GM19035 (cell line): Measurements from ENCODE around the gene TCF25.

ENCODE experiments used
- ATAC-seq: cut with Tn5 transposase; IDR thresholded peaks from one replicate; pipeline ENCODE4 v1.9.1; 2021; ENCODE audit not compliant: unreplicated experiment

TCF25 gene

DNA sequence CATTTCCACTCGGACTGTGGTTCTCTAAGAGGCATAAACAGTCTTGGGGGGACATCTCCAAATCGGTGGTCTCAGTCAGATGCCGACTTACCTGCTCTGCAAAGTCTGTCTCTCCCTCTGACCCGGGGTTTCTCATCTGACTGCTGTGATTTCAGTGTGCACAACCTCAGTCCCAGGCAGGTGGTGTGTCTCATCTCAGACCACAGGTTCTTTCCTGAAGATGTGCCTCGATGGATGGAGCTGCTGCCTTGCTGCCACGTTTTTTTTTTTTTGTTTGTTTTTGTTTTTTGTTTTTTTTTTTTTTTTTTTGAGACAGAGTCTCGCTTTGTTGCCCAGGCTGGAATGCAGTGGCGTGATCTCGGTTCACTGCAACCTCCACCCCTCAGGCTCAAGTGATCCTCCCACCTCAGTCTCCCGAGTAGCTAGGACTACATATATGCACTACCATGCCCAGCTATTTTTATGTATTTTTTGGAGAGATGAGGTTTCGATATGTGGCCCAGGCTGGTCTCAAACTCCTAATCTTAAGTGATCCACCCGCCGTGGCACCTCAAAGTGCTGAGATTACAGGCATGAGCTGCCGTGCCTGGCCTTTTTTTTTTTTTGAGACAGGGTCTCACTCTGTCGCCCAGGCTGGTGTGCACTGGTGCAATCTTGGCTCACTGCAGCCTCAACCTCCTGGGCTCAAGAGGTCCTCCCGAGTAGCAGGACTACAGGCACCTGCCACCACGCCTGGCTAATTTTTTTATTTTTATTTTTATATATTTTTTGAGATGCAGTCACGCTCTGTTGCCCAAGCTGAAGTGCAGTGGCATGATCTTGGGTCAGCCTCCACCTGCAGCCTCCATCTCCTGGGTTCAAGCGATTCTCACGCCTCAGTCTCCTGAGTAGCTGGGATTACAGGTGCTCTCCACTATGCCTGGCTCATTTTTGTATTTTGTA, 29.7 kb upstream of the TCF25 start:
- ATAC-seq, result no peak

DNA sequence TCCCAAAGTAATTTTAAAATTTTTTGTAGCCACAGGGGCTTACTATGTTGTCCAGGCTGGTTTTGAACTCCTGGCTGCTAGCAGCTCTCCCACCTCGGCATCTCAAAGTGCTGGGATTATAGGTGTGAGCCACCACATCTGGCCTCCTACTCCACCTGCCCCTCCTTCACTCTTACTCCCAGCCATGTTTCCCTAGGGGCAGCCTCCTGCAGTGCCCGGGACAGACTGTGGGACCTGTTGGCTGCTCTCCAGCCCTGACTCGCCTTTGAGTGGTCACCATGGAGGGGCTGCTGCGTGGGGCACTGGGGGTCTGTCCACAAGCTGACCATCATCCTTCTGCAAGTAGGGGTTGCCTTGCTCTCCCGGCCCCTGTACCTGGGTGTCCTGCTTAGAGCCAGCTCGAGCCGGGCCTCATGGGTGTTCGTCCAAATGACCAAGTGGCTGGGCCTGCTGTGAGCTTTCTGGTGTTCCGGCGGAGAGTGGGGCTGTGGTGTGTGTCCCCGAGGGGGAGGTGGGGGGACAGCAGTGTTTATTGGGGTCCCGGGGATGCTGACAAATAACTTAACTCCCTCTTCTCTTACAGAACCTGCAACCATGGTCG, 28.6 kb upstream of the TCF25 start:
- ATAC-seq, result no peak

DNA sequence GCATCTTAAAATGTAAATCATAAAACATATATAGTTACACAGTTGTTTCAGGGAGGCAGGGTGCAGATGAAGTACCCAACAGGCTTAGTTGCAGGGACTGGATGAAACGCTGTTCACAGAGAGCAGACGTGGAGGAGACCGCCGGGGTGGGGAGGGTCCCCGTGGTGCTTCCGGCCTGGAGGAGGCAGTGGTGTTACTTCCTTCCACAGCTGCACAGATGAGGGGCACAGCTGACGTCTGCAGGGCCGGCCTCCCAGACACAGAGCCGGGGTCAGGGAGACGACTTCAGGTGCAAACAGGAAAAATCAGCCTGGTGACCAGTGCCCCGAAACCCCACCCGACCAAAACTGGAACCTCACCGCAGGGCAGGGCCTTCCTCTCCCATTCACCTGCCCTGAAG, 28.0 kb upstream of the TCF25 start:
- ATAC-seq, result no peak

DNA sequence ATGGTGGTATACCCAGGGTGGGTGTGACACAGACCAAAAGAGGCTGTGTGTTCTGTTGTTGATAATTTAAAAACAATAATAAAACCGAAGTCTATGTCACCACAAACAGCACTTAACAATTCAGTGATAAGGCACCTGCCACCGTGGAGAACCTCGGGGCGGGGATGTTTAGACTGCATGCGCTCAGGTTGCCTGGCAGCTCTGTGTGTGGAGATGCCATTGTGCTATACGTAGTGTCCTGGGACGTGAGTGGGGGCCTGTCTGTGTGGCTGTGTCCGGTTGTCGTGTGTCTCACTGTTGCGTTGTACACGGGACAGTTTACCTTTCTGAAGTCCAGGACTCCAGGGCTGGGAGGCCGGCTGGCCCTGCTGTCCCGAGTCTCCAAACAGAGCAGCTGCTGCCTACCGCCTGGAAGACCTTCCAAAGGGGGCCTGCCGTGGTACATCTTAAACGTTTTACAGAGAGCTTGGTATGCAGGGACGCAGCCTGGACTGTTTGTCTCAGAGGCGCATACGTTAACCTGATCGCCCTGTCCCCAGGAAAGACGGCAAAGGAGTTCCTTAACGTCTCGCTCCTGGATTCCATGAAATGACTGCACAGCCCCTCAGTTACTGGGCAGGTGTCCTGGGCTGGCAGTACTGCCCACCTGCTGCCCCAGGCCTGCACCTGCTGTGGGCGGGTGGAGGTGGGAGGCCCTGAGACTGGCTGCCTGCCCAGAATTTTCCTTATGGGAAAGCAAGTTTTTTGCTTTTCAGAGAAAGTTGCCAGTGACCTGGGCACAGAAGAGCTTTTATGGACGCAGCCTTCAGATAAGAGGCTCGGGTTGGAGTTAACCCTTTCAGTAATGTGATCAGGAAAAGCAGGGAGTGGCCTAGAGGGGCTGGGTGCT, 26.1 kb upstream of the TCF25 start:
- no peak for ATAC-seq

DNA sequence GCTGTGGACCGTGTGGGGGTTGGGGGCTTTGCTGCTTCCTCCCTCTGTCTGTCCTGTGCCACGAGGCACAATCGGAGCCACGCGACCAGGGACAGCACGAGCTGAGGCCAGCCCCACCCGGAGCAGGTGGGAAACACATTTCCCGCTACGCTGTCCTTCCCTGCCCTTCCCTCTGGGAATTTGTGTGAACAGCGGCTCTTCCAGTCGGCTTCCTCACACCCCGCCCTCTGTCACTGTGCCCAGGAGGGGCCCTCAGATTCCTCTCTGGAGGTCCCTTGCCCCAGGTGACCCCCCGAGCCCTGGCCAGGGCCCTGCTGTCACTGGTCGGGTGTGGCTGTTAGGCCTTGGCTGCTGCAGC, 25.5 kb upstream of the TCF25 start:
- ATAC-seq, result no peak

DNA sequence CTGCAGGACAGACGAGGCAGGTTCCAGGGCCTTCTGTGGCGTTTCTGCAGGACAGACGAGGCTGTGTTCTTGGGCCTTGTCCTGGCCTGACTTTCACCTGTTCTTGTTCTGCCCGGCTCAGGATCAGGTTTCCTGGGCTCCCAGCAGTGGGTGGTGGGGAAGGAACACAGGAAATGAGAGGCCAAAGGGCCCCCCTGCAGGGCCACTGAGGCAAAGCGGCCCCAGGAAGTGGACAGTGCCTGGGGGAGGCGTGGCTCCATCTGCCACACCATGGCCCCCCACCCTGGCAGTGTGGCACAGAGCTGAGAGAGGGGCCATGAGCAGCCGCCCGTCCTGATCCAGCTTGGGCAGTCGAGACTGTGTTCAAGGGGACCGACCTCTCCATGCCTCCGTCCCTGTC, 24.4 kb upstream of the TCF25 start:
- ATAC-seq, result no peak

DNA sequence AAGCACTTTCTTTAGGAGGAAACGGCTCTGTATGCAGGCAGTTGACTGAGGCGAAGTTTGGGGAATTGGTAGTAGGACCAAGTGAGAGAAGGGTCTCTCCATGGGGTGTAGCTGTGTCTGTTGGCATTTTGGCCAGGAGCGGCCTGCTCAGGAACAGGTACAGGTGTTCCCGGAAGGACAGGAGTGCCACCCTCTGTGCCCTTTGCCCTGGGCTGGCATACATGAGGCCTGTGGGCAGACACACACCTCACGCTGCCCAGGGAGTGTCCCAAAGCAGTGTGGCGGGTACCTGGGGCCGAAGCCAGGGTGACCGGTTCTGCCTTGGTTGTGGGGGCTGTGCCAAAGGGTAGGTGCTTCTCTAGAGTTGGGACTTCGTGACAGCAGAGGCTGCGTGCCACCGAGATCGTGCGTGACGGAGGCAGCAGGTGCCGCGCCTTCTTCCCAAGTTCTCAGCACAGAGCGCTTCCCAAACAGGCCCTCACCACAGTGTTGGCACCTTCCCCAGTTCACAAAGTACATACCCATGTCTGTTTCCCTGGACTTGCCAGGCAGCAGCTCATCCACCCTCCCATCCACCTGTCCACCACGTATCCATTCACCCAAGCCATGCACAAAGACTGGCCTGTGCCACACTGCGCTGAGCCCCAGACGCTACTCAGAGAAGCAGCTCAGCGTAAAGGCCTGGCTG, 19.9 kb upstream of the TCF25 start:
- ATAC-seq, result no peak

DNA sequence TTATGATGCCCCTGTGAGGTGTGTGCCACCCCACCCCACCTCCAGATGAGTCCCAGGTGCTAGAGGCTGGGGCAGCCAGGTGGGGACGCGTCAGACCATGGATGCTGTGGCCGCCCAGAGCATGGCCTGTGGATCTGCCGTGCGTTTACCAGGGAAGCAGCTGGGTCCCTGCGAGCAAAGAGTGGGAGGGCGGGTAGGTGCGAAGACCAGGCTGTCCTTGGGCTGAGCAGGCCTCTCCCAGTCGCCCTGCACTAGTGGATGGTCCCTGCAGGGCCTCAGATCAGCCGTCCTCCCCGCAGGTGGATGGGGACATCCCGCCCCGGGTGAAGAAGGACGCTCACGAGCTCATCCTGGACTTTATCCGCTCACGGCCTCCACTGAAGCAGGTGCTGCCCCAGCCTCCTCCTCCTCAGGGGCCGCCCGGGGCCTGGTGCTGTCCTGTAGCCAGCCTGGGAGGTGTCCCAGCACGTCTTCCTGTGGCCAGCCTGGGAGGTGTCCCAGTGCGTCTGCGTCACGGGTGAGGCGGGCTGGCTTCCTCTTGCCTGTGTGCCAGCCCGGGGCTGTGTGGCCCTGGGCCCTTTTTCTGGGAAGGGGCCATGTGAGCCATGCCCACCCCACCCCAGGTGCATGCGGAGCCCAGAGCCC, 18.0 kb upstream of the TCF25 start:
- ATAC-seq, result no peak

DNA sequence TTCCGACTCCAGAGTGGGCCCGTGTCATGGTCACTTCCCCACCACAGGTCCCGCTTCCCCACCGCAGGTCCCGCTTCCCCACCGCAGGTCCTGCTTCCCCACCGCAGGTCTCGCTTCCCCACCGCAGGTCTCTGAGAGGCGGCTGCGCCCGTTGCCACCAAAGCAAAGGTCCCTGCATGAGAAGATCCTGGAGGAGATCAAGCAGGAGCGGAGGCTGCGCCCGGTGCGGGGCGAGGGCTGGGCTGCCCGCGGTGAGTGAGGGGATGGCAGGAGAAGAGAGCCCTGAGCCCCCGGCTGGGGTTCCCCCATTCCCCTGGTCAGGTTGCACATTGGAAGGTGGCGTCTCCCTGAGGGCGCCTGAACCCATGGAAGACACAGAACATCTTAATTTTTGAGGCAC, 17.4 kb upstream of the TCF25 start:
- ATAC-seq, result no peak

DNA sequence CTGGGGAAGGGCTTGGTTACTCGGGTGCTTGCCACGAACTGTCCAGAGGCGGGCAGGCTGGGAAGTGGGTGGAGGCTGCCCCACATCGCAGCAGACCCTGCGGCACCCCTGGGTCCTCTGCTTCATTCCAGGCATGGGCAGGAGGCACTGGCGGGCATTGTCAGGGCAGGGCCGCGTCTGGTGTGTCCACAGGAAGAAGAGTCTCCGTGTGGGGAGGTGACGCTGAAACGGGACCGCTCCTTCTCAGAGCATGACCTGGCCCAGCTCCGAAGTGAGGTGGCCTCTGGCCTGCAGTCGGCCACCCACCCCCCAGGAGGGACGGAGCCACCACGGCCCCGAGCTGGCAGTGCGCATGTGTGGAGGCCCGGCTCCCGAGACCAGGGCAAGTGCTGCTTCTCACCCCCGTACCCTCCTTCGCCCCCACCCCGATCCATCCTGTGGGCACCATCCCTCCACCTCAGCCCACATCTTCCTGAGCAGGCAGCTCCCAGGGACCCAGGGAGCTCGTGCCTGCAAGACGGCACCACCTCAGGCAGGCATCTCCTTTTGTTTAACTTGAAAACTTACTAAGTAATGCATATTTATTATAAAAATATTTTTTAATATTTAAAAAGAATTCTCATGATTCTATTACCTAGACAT, 14.3 kb upstream of the TCF25 start:
- no peak for ATAC-seq

DNA sequence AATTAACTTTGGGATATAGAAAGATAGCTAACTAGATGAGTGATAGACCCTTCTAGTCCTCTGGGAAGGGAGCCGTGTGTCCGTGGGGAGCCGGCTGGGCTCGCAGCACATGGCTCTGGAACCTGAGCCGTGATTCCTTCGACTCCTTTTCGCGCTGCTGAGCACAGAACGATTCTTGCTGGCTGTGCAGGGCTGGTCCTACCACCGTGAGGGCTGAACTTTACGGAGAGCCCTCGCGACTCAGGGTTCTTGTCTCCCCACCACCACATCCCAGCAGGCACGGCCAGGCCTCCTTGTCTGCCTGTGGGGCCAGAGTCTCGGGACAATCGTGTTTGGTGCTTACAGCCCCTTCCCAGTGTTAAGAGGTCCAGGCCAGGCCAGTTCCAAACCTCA, 13.8 kb upstream of the TCF25 start:
- ATAC-seq, result no peak

DNA sequence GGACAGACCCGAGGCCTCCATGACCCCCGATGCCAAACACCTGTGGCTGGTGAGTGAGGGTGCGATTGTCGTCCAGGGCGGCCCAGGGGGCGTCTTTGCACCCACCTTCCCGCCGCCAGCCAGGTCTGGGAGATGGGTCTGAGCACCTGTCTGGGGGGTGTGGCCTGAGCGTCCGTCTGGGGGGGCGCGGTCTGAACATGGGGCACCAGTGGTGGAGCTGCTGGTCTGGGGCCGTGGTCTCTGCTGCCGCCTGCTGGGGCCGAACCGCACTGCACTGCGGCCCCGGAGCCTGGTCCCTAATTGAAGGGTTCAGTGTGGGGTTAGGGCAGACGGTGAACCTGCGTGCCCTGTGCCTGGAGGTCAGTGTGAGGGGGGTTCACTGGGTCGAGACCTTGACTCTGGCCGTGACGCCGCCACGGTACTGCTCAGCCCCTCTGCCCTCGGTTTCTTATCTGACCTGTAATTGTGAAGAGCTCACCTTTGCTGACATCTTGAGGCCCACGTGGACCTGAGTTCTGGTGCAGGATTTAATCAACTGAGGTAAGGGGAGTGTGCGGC, 12.6 kb upstream of the TCF25 start:
- ATAC-seq, result no peak

DNA sequence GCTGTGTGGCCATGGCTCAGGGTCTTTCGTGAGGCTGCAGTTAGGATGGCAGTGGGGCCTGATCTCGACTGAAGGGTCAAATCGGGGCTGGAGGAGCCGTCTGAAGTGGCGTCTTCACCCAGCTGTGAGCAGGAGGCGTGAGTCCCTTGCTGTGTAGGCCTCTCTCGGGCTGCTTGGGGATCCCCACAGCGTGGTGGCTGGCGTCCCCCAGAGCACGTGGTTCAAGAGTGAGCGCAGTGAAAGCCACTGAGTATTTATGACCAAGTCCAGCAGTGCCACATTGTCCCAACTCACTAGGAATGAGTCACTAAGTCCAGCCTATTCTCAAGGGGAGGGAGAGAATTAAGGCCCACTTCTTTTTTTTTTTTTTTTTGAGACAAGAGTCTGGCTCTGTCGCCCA, 11.7 kb upstream of the TCF25 start:
- no peak for ATAC-seq

DNA sequence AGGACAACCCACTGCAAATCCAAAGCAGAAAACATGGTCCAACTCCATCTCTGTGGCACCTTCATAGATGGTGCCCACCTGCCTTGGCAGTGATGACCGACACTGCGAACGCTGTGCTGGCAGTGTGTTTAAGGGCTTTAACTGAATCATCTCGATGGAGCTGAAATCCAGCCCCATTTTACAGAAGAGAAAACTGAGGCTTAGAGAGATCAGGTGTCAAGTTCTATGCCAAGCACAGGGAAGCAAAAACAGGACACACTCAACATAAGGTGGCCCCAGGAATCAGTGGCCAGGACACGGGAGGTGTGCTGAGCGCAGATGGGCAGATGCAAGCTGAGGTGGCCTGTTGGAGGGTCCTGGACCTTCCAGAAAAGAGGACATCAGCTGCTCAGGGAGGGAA, 10.7 kb upstream of the TCF25 start:
- ATAC-seq, result no peak

DNA sequence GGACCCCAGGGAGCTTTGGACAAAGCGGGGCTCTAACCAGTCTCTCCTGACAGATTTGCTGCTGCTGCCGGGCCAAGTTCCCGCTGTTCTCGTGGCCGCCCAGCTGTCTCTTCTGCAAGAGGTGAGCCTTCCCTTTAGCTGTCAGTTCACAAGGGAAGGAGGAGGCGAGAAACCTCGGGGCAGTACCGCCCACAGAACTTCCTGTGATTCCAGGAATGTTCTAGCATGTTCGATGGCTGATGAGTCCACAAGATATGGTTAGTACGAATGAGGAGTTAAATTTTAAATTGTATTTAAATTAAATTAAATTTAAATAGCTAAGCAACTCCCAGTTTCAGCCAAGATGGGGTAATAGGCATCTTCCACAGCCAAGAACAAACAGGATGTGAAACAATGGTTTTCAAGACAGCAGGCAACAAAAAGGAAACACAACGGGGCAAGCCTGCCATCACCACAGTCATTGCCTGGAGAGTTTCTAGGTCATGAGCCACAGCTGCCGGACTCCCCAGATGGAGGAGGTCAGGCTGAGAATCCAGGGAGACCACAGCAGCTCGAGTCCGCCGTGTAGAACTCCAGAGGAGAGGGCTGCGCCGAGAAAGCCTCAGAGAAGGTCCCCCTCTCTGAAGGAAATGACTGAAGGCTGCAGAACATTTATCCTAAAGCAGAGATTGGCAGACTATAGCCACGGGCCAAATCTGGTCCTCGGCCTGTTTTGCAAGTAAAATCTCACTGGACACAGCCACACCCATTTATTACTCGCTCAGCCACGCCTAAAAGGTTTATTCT, 9.5 kb upstream of the TCF25 start:
- peak; percentile 61 for ATAC-seq

DNA sequence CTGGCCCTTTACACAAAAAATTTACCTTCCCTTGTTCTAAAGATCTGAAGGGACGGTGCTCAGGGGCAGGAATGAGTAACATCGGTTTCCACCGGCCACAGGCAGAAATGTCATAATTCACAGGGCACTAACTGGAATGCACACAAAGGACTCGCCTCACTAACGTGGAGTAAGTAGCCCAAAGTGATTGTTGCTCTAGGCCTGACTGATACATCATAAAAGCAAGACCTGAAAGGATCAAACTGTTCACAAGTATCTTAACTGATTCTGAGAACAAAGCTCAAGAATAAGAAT, 8.9 kb upstream of the TCF25 start:
- no peak for ATAC-seq

DNA sequence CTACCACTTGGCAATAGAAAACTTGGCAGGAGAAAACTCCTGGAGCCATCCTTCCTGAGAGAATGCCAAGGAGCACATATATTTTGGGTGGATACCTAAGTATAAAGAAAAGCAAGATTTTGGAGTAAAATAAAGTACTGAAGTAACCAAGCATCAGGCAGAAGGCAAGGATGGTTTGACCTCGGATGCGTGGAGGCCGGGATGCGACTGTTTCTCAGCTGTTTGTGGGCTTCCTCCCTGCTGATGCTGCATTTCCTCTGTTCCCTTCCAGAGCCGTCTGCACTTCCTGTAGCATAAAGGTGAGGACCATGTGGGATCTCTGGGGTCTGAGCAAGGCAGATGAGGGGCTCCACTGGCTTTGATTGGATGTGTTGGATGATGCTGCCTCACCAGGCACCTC, 5.5 kb upstream of the TCF25 start:
- no peak for ATAC-seq

DNA sequence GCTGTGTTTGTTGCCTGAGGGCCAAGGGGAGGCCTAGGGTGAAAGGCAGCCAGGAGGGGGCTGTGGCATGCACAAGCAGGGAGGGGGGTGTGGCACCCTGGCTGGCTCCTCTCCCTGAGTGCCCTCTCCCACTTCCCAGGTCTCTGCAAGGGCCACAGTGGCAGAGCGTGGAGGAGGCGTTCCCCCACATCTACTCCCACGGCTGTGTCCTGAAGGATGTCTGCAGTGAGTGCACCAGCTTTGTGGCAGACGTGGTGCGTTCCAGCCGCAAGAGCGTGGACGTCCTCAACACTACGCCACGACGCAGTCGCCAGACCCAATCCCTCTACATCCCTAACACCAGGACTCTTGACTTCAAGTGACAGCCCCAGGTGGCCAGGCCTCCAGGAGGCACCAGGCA, 3.5 kb upstream of the TCF25 start:
- ATAC-seq, result no peak

DNA sequence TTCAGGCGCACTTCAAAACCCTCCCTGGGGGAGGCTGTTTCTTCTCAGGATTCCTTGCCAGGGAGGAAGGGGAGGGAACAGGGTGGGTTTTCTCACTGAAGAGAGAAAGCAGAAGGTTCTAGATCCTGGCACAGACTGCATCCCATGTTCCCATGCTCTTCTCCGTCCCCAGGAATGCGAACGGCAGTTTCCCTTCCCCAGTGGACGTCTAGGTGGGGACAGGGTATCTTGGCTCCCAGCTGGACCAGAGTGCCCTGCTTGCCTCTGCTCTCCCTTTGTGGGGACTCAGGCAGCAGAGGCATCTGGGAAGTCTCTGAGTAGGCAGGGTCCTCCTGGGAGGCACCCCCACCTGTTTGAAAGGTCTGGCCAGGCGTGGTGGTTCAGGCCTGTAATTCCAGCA, 3.0 kb upstream of the TCF25 start:
- no peak for ATAC-seq
